GM12878 (cell line): ENCODE measurements around the gene RBM10. TPM values are rescaled to one million over a fixed set of nuclear protein-coding genes. Genes with fewer than 3 reads are reported as not detected.

ENCODE experiments used
- ATAC-seq: fragments of 200-7000 bp; cut with Tn5 transposase; 3 replicates; pipeline ENCODE4 v1.9.1; 2020; ENCODE audit warnings: mild to moderate bottlenecking, moderate library complexity
- BruUV-seq: library from RNA; stranded (reverse); fragments of 400-500 nt; replicated peaks from 2 replicates; lab custom pipeline; 2021; lab: Mats Ljungman, UMichigan
- CTCF ChIA-PET: fragments of 300-600 bp; sonication (Branson Sonifier 250); formaldehyde crosslinking; extraction: SDS; loops from one replicate; lab custom pipeline; 2021; ENCODE audit warnings: inconsistent platforms; lab: Yijun Ruan, JAX
- POLR2A ChIA-PET: fragments of 350-600 bp; formaldehyde crosslinking; extraction: SDS; loops from one replicate; lab custom pipeline; 2021; ENCODE audit warnings: inconsistent platforms; lab: Charles Lee
- RAD21 ChIA-PET: fragments of 300-600 bp; sonication (Branson Sonifier 250); formaldehyde crosslinking; loops from one replicate; lab custom pipeline; 2023; ENCODE audit warnings: antibody characterized with exemption; ENCODE audit not compliant: unreplicated experiment; lab: Charles Lee
- SMC1A ChIA-PET: fragments of 300-600 bp; sonication (Branson Sonifier 250); formaldehyde crosslinking; loops from one replicate; lab custom pipeline; 2023; ENCODE audit not compliant: unreplicated experiment, uncharacterized antibody; lab: Charles Lee
- DNase-seq: peaks from one replicate; pipeline ENCODE4 v3.0.0-alpha.2; 2011; ENCODE audit warnings: low read depth, low spot score
- FAIRE-seq: peaks from 3 replicates; lab custom pipeline; 2011; peaks lifted over from hg19 to GRCh38; lab: Jason Lieb, UNC
- H2AFZ ChIP-seq: 2 replicates; pipeline ENCODE4 v1.6.0; 2011; ENCODE audit warnings: low read depth, low read length, control low read depth; ENCODE audit not compliant: control insufficient read depth
- H3K27ac ChIP-seq: 2 replicates; pipeline ENCODE4 v1.5.1; 2011; ENCODE audit warnings: control low read depth; ENCODE audit not compliant: control insufficient read depth, insufficient read depth
- H3K27me3 ChIP-seq, 2 experiments: replicated peaks in 1 of 2; 2 replicates each; pipeline versions ENCODE4 v1.6.0 to v1.6.1; 2011; ENCODE audit warnings: low read length in 1 of 2; ENCODE audit not compliant: control insufficient read depth in 2 of 2, insufficient read depth in 2 of 2
- H3K36me3 ChIP-seq, 2 experiments: 2 replicates each; pipeline ENCODE4 v1.5.1; 2011; ENCODE audit warnings: low read length in 1 of 2; ENCODE audit not compliant: control insufficient read depth in 2 of 2, insufficient read depth in 2 of 2
- H3K4me1 ChIP-seq: 2 replicates; pipeline ENCODE4 v1.6.1; 2011; ENCODE audit warnings: mild to moderate bottlenecking, low read length, moderate library complexity, mixed read lengths; ENCODE audit not compliant: control insufficient read depth, insufficient read depth
- H3K4me2 ChIP-seq: 2 replicates; pipeline ENCODE4 v1.6.0; 2011; ENCODE audit warnings: control low read depth; ENCODE audit not compliant: control insufficient read depth, insufficient read depth
- H3K4me3 ChIP-seq: fragments of 200-600 bp; sonication (generic); 2 replicates; pipeline ENCODE4 v1.5.1; 2016
- H3K79me2 ChIP-seq: 2 replicates; pipeline ENCODE4 v1.6.0; 2011; ENCODE audit warnings: low read length; ENCODE audit not compliant: control insufficient read depth, insufficient read depth
- H3K9ac ChIP-seq: 2 replicates; pipeline ENCODE4 v1.8.0; 2011; ENCODE audit warnings: low read length, control low read depth, mixed read lengths; ENCODE audit not compliant: control insufficient read depth, insufficient read depth
- H3K9me3 ChIP-seq: replicated peaks from 3 replicates; pipeline ENCODE4 v1.5.1; 2011; ENCODE audit warnings: mild to moderate bottlenecking, low read length; ENCODE audit not compliant: control insufficient read depth, insufficient read depth
- H4K20me1 ChIP-seq: 2 replicates; pipeline ENCODE4 v1.6.0; 2011; ENCODE audit not compliant: control insufficient read depth, insufficient read depth
- ATF2 ChIP-seq: IDR thresholded peaks from 2 replicates; pipeline ENCODE4 v1.6.1; 2012; ENCODE audit warnings: low read length, inconsistent platforms
- BCL11A ChIP-seq: IDR thresholded peaks from 2 replicates; pipeline ENCODE4 v1.6.1; 2011; ENCODE audit warnings: low read depth, low read length
- BCLAF1 ChIP-seq: fragments of 450-650 bp; IDR thresholded peaks from 2 replicates; pipeline ENCODE4 v1.6.1; 2017; ENCODE audit warnings: antibody characterized with exemption, mild to moderate bottlenecking, moderate library complexity
- CEBPZ ChIP-seq: fragments of 150-350 bp; IDR thresholded peaks from 2 replicates; pipeline ENCODE4 v1.6.1; 2016; ENCODE audit warnings: low read depth, low read length
- FOXM1 ChIP-seq: IDR thresholded peaks from 2 replicates; pipeline ENCODE4 v1.6.1; 2012; ENCODE audit warnings: low read depth, mild to moderate bottlenecking, inconsistent platforms, low read length, moderate library complexity
- IKZF2 ChIP-seq, 2 experiments: fragments of 450-650 bp; IDR thresholded peaks; 2 replicates each; pipeline ENCODE4 v1.6.1; 2017; ENCODE audit warnings: mild to moderate bottlenecking in 2 of 2, moderate library complexity in 2 of 2
- PML ChIP-seq: IDR thresholded peaks from 2 replicates; pipeline ENCODE4 v1.6.1; 2012; ENCODE audit warnings: low read length, inconsistent platforms
- SIN3A ChIP-seq: IDR thresholded peaks from 2 replicates; pipeline ENCODE4 v1.6.1; 2012; ENCODE audit warnings: low read depth, low read length, improper control_type of control experiment
- SREBF2 ChIP-seq: IDR thresholded peaks from 2 replicates; pipeline ENCODE4 v1.6.1; 2012; ENCODE audit warnings: mild to moderate bottlenecking, low read length
- SUPT20H ChIP-seq: IDR thresholded peaks from 2 replicates; pipeline ENCODE4 v1.6.1; 2011; ENCODE audit warnings: low read depth, mild to moderate bottlenecking, low read length, moderate library complexity, borderline replicate concordance; ENCODE audit not compliant: control insufficient read depth
- TAF1 ChIP-seq: IDR thresholded peaks from 2 replicates; pipeline ENCODE4 v1.6.1; 2011; ENCODE audit warnings: mild to moderate bottlenecking, low read depth, low read length, borderline replicate concordance
- TBL1XR1 ChIP-seq: IDR thresholded peaks from 2 replicates; pipeline ENCODE4 v1.6.1; 2012; ENCODE audit warnings: low read depth, low read length, improper control_type of control experiment
- ZBTB11 ChIP-seq: fragments of 450-650 bp; formaldehyde crosslinking; IDR thresholded peaks from 2 replicates; pipeline ENCODE4 v1.5.0; 2022; ENCODE audit warnings: mild to moderate bottlenecking, missing genetic modification characterization
- WGBS: methylation state at CpG from one replicate; pipeline ENCODE4 v1.1.6; 2016; ENCODE audit warnings: low lambda C conversion rate; ENCODE audit not compliant: insufficient replicate concordance, insufficient coverage; ENCODE audit errors: missing lambda C conversion rate; 5-methylcytosine and 5-hydroxymethylcytosine counted together
- in situ Hi-C: fragments of 300-500 bp; cut with MboI; formaldehyde crosslinking; loops from 9 replicates; pipeline ENCODE4 v1.14.3; 2018; ENCODE audit warnings: mixed read lengths
- intact Hi-C: fragments of 100-400 bp; cut with micrococcal nuclease; formaldehyde crosslinking; loops from one replicate; pipeline ENCODE4 v1.14.2; 2022; ENCODE audit not compliant: unreplicated experiment
- polyA plus RNA-seq, 11 experiments: library from polyadenylated mRNA; depleted of rRNA in 4 of 11; unstranded in 6 of 11; stranded (reverse) in 5 of 11; fragments of >200 nt; fragmentation: Nextera tagmentation in 4 of 11; fragmentation: Illumina TruSeq in 1 of 11; extraction: Ambion mirVana in 4 of 11; extraction: Trizol in 1 of 11; gene quantifications; 1 replicate in 1 of 11; 2 replicates in 10 of 11; pipeline versions ENCODE4 v1.2.1 to v1.2.3, GENCODE V29; 2011 to 2016; ENCODE audit warnings: inconsistent platforms in 2 of 11, missing spikeins in 2 of 11, low read depth in 1 of 11
- total RNA-seq, 4 experiments: library from RNA; depleted of rRNA in 3 of 4; stranded (reverse); fragments of >200 nt in 3 of 4; fragmentation: Illumina TruSeq in 1 of 4; extraction: Trizol in 1 of 4; gene quantifications; 2 replicates each; pipeline versions ENCODE4 v1.2.1 to v1.2.3, GENCODE V29; 2013 to 2021

The RBM10 gene
- total and polyA plus RNA-seq, 10 of the 15 experiments (the other 5 are each of a cell fraction or from before 2014, with no cell fraction given), result 1.4 to 60.0 (median 29.8) TPM

GRCh38 chrX:47196098-47196497 is 51.1 kb downstream of the RBM10 start:
- H3K4me2 ChIP-seq, result peak overlapping the region; percentile 77
- SMC1A ChIA-PET, result interaction anchor here (0.6 to 3.1 kb wide), 4 partner anchors 10 to 188 kb away, joined by 3 to 20 read pairs (median 3); no protein-coding TSS in a partner anchor
- intact Hi-C loops (no loop called here), in situ Hi-C loops (loop anchor here (5.0 to 10.0 kb wide), 2 partner anchors 326 to 459 kb away; partner anchors contain the start of genes ELK1 and UXT)
- peaks cover 13% of the 10 kb centered on the region for H3K4me1 ChIP-seq
- CTCF ChIA-PET, result no interaction called here
- peaks cover 56% of the 10 kb centered on the region for H3K79me2 ChIP-seq
- H3K4me3 ChIP-seq, result peak overlapping the region; percentile 13
- ATAC-seq (no peak), DNase-seq (no peak), FAIRE-seq (no peak)
- no TSS peak for BruUV-seq
- H2AFZ ChIP-seq, result no peak overlapping the region
- POLR2A ChIA-PET, result interaction anchor here (0.9 kb wide), 1 partner anchor 22 kb away, joined by 3 read pairs; no protein-coding TSS in a partner anchor
- RAD21 ChIA-PET, result interaction anchor here (0.6 to 1.6 kb wide), 4 partner anchors 36 to 327 kb away, joined by 3 to 4 read pairs (median 4); partner anchors contain the start of gene USP11
- no peaks in the 10 kb centered on the region for H3K9me3 ChIP-seq
- 94% methylated on average over 3 of the region's 3 CpGs for WGBS
- H3K36me3 ChIP-seq, result peaks cover 20 to 24% of the 10 kb centered on the region in 2 experiments; a peak in 3 of 4 replicates
- H3K27ac ChIP-seq, result 0 out of 2 replicates have a peak overlapping the region, but pooled peaks have one; percentile 6
- H3K9ac ChIP-seq, result no peak overlapping the region; the same call in 1 of the 2 replicates
- no peaks in the 10 kb centered on the region for H3K27me3 ChIP-seq
- peaks cover 9% of the 10 kb centered on the region; the same call in 1 of the 2 replicates for H4K20me1 ChIP-seq
- TF ChIP-seq TAF1 (no peak), FOXM1 (no peak), SUPT20H (no peak), BCLAF1 (no peak), PML (no peak), CEBPZ (no peak), SIN3A (no peak), TBL1XR1 (no peak), BCL11A (no peak), IKZF2 (IDR thresholded peaks at IDR 0.05) (no peak), SREBF2 (no peak), ATF2 (no peak), ZBTB11 (no peak)
